GM12872 (cell line): Measurements from ENCODE around the gene IVNS1ABP.

Experiments
- TF ChIP-seq, protein P1 (sequence below): IDR thresholded peaks from 3 replicates; pipeline ENCODE4 v1.5.1; 2011; ENCODE audit warnings: low read depth, mild to moderate bottlenecking, low read length, moderate library complexity; ENCODE audit not compliant: insufficient read depth

The IVNS1ABP gene

DNA sequence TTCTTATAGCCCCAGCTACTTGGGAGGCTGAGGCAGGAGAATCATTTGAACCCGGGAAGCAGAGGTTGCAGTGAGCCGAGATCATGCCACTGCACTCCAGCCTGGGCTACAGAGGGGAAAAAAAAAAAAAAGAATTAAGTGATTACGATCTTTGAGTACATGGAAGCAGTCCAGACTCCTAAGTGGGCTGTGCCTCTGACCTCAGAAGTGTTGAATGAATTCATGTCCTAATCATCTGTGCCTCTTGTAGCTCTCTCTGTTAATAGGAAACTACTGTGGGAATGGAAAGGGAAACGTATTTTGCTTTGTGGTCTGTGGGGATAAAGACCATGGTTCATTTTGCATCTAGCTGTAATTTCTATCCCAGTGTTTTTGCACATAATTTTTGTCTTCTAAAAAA, 8.4 kb upstream of the IVNS1ABP start:
- TF ChIP-seq, protein P1, sequence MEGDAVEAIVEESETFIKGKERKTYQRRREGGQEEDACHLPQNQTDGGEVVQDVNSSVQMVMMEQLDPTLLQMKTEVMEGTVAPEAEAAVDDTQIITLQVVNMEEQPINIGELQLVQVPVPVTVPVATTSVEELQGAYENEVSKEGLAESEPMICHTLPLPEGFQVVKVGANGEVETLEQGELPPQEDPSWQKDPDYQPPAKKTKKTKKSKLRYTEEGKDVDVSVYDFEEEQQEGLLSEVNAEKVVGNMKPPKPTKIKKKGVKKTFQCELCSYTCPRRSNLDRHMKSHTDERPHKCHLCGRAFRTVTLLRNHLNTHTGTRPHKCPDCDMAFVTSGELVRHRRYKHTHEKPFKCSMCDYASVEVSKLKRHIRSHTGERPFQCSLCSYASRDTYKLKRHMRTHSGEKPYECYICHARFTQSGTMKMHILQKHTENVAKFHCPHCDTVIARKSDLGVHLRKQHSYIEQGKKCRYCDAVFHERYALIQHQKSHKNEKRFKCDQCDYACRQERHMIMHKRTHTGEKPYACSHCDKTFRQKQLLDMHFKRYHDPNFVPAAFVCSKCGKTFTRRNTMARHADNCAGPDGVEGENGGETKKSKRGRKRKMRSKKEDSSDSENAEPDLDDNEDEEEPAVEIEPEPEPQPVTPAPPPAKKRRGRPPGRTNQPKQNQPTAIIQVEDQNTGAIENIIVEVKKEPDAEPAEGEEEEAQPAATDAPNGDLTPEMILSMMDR = no peak

DNA sequence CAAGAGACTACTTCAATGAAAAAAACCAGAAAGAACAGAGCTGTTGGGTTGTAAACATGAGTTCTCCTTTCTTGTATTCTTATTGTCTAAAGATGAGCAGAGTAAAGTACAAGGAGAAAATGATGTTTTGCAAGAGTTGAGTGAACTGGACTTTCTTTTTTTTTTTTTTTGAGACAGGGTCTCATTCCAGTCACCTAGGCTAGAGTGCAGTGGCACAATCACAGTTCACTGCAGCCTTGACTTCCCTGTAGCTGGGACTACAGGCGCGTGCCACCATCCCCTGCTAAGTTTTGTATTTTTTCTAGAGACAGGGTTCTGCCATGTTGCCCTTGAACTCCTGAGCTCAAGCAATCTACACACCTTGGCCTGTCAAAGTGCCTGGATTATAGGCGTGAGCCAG, 7.1 kb upstream of the IVNS1ABP start:
- TF ChIP-seq, protein P1 = no peak

DNA sequence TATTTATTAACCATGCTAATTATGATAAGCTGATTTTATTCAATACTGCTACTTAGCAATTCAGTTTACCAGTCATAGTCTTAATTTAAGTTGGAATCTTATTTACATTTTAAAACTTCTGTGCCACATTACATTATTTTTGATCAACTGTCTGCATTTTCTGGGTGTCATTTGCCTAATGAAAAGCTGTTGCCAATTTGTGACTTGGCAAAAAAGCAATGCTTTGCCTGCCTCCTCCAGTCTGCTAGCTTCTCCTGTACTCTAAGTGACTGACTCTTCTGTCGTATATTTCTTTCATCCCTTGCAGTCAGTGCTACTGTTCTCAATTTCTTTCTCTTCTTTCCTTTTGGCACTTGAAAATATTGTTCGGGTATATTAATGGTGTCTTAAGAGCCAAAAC, 5.6 kb upstream of the IVNS1ABP start:
- TF ChIP-seq, protein P1 = no peak

DNA sequence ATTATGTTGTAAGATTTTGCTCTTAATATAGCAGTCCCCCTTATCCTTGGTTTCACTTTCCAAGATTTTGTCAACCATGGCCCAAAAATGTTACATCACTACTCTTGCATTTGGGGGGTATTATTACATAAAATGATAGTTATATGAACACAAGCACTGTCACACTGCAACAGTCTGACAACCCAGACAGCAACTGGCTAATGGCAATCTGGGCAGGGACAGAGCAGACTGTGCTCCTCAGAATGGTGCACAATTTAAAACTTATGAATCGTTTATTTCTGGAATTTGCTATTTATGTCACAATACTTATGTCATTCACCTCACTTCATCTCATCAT, 2.1 kb upstream of the IVNS1ABP start:
- TF ChIP-seq, protein P1 = no peak

DNA sequence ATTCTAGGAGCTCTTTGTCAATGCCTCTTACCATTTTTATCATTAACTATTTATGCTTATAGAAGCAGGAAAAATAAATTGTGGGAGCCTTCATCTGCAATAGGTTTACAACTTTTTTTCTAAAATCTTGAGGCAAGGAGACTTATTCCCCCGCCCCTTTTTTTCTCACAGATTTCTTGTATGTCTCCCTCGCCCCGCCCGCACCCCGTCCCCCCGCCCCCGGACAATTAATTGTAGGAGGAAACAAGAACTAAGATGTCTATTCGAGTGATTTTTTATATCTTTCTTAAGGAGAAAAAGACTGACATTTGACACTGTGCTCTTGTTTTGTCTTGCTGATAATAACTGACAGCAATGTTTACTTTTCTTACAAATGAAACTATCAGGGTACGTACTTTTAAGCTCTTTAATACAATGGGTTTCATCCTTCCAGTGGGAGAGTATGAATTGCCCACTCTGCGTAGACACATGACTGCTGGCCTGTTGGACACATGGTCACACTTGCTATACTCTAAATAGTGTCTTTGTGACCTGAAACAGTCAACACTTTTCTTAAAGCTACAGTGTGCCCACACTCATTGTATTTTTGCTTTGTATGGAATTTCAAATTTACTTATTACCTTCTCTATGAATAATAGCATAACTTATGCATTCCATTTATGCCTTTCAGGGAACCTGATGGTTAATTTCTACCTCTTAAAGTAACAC, 1.5 kb upstream of the IVNS1ABP start:
- TF ChIP-seq, protein P1 = no peak

DNA sequence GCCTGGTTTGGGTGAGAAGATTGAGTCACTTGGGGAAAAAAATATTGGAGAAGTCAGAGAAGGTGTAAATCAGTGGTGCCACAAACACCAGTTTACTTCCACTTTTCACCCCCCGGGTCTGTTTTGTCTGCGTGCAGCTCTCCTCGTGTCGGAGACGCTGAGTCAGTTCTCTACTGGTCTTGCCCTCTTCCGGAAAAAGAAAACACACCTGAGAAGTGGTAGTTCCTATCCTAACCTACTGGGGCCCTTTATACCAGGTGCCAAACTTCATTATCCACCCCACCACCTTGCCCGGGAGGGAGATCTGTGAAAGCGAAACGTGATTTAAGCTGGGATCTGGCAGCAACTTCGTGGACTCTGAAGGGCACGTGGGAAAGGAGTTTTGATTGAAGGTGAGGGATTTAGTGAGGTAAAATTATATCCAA, 855 bp upstream of the IVNS1ABP start:
- TF ChIP-seq, protein P1 = 0 out of 3 replicates have a peak, but pooled peaks have one; percentile 18

DNA sequence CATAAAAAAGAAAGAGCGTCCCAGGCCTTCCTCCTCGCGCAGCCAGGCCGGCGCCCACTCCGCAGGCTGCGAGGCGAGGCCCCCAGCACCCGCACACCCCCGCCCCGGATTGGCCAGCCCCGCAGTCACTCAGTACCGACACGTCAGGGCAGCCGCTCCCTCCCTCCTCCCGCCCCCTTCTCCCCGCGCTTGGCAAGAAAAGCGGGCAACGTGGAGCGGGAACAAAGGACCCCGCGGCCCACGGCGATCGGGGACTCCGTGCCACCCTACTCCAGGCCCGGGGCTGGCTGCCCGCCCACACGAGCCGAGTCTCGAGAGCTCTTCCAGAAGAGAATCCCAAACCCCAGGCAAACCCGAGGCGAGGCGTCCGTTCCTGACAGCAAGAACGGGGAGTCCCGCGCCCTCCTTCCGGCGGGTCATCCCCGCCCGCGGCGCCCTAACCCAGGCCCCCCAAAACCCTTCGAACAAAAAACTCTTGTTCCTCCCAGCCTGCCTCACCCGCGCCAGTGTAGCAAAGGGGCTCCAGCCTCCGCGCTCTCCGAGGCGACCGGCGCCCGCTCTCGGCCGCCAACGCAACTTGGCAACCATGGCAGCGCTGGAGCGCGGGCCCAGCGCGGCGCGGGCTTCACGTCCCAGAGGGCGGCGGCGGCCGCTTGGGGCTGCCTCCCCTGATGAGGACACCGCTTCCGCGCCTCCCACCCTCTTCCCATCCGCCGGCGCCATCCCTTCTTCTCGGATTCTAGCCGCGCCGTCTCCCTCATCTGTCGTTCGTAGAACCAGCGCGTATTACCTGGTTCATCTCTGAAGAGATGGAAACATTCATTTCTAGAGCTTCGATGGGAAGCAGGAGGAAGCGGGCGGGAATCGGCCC, 645 bp downstream of the IVNS1ABP start:
- TF ChIP-seq, protein P1 = no peak
